GM21619 (cell line): Measurements from ENCODE around the gene ARGLU1.

Experiments
- ATAC-seq: cut with Tn5 transposase; IDR thresholded peaks from one replicate; pipeline ENCODE4 v1.9.1; 2021; ENCODE audit not compliant: unreplicated experiment

ARGLU1 gene

DNA sequence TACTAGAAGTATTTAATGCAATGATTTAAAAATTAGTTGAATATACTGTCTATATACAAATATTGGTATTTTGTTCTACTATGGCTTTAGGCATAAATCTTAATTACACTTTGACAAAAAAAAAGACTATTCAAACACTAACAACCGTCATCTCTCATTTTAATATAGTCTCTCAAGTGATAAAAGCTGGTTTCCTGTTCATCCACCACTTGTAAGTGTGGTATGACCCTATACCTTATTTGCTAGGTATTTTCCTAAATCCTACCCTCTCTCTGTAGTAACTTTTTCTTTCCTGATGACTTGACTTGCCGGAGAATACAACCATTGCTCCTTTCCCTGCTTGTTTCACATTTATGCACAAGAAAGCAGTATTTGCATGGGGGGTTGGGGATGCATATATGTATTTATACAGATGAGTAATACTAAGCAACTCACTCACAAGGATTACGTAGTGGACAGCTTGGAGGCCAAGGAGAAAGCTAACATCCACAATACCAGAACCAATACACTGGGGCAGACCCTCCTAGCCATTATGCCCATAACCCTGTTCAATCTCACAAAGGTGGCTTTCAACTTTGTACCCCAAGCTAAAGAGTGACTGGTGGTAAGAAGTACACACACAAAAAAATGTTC lies 19.8 kb downstream of the ARGLU1 start:
- no peak for ATAC-seq

DNA sequence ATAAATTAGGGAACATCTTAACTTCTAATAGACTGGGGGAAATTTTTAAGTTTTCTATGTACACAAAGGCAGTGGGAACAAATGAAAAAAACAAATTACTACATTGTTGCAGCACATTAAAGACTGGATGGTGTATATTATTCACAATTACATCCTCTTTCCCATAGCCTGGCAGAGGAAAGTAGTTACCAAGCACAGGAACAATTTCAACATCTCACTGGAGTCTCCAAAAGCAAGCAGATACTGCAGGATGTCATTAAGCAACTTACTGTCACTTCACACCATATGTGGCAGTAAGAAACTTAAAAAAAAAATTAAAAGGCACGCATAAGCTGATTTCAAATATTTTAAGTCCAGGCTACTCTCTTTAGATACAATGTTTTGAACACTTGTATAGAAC lies 26.1 kb downstream of the ARGLU1 start:
- no peak for ATAC-seq

DNA sequence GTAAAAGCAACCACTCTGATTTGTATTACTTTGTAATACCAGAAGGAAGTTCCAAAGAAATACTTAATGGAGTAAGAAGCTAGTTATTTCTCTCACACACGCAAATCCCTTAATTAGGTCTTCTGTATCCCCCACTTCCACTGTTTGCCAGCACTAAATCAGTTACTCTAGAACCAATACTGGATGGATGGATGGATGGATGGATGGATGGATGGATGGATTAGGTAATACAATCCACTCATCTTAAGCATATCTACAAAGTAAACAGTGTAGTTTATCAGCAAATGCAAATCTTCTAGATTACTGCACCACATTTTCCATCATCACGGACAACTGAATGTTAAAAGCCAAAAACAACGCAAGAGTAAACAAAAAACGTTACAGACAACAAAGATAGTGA lies 27.3 kb downstream of the ARGLU1 start:
- no peak for ATAC-seq

DNA sequence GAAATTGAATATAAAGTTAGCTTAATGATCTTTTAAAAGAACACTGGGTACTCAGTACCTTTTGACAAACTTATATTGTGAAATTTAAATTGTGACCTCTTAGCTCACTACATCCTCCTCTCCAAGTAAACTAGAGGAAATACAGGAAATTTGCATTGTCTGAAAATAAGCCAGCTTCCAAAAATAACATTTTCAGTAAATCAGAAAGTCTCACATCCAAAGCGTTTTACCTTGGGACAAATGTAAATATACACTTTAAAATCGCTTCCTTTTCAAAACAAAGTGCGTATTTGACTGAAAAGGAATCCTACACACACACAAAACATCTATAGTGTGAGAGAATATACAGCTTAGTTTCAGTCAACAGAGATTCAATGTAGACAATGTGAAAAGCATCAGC lies 30.4 kb downstream of the ARGLU1 start:
- no peak for ATAC-seq

DNA sequence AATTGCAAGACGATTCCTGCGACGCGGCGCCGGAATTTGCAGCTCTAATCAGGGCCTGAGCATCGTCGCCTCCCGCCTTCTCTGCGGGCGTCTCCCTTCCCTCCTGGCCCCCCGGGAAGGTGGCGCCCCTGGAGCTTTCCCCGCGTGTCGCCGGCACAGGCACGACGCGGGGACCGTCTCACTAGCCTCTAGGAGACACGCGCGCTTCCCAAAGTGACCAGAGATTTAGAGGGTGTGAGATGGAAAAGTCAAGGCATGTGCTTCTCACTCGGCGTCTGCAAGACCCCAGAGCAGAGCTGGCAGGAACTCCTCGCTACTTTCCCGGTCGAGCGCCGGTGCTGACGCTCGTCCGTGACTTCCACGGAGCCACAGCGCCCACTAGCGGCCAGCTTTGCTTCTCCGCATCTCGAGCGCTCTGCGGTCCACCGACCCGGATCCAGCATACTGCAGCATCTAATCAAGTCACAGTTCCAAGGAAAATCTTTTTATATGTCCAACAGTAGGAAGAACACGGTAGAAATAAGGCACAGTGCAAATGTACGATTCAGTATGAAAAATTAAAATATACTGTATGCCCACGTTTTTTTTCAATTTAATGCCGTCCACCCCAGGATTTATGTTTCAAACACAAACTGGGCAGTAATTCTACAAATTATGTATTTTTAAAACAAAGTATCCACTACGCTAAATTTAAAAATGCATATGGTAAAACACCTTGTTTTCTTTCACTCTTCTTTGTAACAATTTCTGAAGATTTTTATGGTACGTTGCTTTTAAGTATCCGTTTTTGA lies 31.5 kb downstream of the ARGLU1 start:
- ATAC-seq: peak; percentile 39

DNA sequence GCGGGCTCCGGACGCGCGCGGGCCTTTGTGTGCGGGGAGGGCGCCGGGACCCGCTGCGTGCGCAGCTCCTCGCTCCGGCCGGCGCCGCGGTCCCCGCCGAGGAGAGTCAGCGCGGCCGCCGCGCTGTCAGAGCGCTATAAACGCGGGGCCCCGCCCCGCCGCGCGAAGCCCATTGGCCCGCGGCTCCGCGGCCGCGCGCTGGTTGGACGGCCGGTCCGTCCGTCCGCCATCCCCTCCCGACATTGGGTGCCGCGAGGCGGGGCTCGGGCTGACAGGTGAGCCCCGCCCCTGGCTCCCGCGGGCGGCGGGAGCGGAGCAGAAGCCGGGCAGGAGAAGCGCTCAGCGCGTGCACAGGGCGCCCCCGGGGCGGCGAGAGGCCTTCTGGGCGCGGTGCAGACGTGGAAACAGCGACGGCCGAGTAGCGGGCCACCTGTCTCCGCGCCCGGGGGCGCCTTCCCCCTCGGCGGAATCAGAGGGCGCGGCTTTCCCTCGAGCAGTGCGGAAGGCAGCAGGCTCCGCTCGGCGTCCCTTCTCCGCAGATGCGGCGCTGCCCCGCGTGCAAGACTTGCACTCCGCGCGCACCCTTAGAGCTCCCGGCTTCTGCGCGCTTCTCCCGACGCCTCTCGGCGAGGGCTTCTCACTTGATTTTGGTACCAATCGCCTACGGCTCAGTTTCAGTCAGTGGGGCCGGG lies 32.2 kb downstream of the ARGLU1 start, which contains the start of gene EFNB2:
EFNB2 (minus strand) TSS at position 111 of the 692 bp plus-strand sequence. CDS start 698 bp downstream, outside the sequence.
- ATAC-seq: peak; percentile 93

DNA sequence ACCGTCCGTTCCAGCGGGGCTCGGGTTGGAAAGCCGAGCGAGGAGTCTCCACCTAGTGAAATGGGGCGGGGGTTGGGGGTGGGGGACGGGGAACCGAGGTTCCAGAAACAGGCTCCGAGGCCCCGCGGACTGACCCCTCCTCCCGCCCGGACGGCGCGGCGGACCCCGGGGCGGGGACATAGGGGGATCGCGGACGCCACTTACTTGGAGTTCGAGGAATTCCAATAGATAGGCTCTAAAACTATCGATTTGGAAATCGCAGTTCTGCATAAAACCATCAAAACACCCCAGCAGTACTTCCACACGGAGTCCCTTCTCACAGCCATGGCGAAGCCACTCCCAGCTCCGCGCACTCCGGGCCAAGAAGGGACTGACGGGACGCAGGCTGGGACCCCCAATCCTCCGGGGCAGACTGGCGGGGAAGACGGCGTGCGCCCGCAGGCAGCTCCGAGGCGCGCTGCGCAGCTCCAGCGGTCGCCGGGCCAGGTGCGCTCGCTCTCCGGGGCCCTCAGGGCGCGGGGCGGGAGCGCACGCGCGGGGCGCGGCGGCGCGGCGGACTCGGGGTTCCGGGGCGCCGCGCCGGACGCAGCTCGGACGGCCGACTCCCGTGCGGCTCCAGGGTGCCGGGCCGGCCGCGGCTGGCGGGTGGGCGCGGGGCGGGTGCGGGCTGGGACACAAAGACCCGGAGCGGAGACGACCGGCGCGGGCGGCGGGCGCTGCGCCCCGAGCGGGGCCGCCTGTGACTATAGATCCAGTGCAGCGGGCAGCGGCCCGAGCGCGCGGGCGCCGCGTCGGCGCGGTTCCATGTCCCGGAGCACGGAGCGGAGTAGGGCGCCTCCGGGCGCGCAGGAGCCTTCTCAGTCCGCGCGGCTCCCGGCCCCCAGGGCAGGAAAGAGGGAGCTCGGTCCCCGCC lies 33.0 kb downstream of the ARGLU1 start:
- ATAC-seq: peak; percentile 25

DNA sequence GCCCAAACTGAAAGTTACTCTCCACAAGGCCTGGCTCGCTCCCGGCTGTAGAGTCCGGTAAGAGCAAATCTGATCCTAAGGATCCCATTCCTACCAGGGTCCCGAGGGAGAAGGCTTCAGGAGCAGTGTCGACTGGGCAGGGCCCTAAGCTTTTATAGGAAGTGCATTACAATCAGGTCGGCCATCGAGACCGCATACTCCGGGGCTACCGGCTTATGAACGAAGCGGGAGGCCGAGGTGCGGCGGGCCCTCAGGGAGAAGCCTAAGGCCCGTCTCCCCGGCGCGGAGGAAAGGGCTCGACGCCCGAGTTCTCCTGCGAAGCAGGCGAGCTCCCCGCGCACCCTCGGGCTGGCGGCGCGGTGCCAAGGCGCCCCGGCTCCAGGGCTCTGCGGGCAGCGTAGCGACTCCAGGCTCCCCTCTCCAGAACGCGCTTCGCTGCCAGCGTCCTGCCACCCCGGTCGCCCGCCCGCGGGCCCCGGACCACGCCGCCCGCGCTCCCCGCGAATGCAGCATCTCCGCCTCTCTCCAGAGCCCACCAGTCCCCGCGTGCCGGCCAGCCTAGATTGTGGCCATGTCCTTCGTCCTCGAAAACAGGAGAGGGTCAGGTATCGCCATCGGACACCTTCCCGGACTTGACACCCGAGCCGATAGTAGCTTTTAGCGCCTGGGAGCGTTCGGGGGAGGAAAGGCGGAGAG lies 33.8 kb downstream of the ARGLU1 start:
- ATAC-seq: no peak

DNA sequence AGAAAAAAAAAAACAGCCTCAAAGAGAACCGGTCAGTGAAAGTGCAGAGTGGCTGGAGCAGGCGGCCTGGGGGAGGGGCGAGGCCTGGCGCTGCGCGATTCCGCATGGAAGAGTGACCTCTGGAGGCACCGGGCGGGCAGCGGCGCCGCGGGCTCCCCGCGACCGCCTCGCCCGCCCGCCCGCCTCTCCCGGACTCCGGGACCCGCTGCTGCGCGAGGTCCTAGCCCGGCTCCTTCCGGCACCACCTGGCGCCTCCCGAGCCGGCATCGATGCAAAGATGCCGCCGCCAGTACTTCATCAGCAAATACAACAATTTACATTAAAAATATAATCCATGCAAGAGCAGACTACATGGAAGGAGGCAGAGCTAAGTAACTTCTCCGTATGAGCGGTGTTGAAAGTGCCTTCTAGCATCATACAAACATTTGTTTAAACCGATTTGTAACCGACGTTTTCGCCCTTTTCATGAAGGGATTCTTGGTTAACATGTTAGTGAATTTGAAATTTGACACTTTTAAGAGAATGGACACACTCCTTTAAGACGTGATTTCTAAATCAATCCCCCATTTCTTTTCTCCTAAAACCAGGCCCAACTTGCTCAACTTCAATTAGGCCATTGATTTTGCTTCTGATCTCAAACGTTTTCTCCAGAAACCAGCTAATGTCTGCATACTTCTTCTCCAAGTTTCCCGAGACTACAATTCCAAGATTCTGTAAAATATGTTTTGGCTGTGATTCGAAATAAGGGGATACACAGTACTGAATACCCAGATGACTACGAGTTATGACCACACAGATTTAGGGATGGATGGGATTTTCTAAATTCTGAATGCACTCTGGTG lies 34.6 kb downstream of the ARGLU1 start:
- no peak for ATAC-seq

DNA sequence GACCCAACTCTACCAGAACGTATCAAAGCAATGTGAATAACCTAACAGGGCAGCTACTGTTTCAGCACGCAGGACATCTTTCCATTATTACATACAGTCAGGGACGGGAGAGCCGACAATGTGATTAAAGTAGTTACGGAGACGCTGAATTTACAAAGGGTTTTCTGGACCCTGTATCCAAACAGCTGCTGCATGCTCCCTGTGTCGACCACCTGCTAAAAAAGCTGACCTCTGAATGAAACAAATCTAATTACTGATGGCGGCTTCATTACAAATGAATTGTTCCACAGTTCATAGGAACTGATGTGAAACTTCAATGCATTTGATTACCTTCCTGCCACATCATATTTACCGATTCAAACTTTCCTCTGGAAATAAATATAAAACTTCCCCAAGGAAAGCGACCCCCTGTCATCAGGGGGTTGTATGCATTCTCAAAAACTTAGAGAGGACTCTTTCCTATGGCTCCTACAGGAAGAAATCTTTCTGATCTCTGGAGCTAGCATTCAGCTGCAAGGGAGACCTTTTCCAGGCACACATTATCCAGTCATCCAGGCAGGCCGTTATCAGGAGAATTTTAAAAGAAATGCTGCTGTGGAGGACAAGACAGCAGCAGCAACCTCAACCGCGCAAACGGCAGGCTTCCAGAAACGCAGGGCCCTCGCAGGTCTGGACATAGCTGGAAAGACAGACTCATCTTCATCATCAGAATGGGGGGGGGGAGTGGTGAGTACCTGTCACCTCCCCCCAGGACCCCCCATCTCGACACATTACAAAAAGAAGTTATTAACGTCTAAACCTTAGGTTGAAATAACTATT lies 35.6 kb downstream of the ARGLU1 start:
- no peak for ATAC-seq

DNA sequence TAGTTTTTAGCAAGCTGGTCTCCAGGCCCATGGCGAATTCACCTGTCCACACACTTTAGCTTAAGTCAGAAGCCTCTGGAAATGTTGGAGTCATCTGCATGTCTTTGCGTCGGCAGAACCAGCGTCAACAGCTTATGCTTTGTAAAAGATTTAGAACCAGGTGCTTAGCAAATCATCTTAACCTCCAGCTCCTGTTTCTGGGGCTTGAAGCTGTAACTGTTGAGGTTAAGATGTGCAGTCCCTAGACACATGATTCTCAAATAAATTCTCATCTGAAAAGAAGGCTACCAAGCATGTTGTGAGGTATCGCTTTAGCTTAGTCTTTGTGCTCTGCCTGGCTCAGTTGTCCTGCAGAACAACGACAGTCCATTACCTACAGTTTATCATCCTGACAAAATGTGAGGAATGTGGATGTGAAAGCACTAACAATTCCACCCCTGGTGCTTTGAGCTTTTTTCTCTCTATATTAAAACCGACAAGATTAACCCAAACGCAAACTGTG lies 36.9 kb downstream of the ARGLU1 start:
- ATAC-seq: no peak

DNA sequence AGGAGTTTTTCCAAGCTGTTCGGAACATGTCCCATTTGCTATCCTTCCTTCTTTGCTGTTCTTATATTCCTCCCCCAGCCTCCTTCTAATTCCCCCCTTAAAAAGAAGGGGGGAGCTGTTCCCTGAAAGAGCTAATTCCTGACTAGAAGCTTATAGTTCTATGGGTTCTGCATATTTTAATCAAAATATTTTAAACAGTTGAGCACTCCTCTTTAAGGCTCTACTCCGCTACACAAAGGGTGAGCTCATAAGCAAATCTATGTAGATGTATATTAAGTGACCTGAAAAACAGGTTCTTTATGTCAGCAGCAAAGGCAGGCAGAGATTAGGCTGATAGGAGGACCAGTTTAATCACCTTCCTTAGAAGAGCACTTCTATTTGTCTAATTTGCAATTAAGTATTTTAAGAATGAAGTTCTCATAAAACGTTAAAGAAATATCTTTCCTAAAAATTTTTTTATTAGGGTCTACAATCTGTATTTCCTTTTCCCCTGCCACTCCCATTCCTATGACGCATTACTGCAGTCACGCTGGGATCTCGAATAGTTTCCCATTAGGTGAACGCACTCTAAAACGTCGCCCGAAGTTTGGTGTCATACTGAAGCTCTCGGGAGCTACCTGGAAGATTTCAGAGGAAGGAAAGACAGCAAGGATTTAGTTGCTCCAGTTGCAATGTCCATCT lies 37.6 kb downstream of the ARGLU1 start:
- no peak for ATAC-seq

DNA sequence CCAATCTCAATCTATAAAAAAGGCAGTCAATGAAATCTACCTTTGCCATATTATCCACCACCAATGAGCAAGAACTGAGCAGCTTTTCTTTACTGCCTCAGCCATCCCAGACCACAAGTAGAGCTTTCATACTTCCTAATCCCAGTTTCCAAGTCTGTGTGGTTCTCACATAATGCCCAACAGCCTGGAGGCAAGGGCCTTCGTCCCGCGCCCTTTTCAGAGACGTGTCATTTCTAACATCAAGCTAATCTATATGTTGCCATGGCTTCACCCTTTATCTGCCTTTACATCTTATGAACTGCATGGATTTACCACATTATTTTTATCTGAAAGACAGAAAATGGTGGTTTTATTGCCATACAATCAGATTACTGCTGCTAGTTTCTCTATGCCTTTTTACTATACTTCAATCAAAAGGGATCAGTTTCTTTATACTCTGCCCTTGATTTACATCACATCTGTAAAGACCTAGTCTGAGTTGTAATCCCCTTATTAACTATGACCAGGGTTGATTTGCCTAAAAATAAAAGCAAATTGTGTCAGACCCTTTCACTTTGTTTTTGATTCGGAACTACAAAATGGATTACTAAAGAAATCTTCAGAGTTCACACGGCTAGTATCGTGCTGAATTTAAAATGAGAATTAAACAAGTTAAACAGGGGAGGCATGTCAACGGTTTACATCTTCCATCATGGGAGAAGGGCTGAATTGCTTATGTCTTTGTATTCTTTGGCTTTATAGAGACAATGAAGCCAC lies 38.3 kb downstream of the ARGLU1 start:
- ATAC-seq: no peak

DNA sequence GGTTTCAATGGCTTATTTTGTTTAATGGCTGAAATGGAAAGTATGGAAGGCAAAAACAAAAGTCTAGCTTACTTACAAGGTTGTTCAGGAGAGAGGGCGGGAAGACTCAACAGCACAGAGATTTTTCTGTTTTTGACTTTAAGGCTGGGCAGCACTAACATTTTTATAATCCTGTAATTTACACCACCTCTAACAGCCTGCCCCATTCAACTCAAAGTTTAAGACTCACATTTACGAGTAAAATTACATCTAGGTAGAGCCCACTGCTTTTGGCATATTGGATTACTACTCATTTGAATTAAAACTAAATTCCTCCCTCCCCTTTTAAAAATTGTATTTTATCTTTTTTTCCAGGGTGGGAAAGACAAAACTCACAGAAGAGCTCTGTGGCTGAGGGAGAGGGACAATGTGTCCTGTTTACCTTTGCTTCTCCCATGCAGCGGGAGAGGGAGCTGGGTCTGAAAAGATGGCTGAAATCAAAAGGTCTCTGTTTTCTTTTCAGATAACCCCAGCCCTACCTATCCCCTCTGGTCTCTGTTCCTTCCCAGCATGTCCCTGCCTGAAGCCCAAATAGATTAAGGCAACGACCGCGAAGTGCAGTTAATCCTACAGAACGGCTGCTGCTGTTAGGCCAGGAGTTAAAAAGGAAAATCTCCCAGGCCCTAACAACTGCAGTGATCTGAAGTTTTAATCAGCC lies 39.1 kb downstream of the ARGLU1 start:
- no peak for ATAC-seq

DNA sequence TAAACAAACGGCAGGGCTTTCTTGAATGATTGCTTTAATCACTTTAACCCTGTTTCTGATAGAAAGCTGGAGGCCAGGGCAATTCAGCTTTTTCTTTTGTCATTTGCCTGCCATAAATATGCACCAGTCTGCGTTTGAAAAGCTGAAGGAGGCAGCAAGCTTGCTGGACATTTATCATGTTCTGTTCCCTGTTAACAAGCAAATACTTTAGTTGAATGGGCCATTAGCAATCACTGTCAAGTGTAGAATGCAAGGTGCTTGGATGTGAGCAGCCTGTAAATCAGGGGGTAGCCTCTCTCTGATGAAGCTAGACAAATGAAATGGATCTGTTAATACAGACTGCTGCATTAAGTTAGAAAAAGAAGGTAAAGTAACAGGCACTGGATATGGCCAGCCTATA lies 40.1 kb downstream of the ARGLU1 start:
- ATAC-seq: no peak

DNA sequence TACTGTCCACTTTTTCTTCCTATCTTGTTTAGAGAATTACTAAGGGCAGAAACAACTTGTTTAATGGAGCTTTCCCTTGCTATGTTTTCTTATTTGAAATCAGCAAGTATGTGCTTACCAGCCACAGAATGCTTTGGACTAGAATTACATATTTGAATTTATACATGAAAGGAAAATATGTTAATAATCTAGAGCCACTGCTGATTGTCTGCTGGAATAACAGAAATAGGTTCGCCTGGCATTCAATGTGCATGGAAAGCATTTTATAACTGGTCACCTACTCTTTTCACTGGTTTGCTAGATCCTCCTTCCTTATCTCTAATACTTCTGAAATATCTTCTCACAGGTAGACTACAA lies 40.5 kb downstream of the ARGLU1 start:
- no peak for ATAC-seq
